ENCODE measurements around the gene VPS4A. TPM values are rescaled to one million over a fixed set of nuclear protein-coding genes. Genes with fewer than 3 reads are reported as not detected.

VPS4A gene
- total RNA-seq, 2 donors from 2014 or later, result 28.6 to 37.8 TPM

DNA sequence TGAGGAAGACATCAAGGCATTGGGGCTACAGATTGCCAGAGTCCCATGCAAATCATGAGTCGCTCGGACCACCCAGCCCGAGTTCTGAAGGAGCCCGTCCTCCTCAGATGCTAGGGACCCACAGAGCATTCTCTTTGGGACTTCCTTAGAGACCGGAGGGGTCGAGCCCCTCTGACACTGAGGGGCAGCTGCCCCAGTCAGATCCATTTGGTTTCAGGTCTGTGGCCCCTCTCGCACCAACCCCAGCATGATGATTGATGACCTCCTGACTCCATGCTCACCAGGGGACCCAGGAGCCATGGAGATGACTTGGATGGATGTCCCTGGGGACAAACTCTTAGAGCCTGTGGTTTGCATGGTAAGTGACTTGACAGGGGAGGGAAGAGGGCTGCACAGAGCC lies 11.2 kb downstream of the VPS4A start:
- H3K4me1 Mint-ChIP-seq, result peaks cover 5% of the 10 kb centered on the region
- TF ChIP-seq, protein P1, sequence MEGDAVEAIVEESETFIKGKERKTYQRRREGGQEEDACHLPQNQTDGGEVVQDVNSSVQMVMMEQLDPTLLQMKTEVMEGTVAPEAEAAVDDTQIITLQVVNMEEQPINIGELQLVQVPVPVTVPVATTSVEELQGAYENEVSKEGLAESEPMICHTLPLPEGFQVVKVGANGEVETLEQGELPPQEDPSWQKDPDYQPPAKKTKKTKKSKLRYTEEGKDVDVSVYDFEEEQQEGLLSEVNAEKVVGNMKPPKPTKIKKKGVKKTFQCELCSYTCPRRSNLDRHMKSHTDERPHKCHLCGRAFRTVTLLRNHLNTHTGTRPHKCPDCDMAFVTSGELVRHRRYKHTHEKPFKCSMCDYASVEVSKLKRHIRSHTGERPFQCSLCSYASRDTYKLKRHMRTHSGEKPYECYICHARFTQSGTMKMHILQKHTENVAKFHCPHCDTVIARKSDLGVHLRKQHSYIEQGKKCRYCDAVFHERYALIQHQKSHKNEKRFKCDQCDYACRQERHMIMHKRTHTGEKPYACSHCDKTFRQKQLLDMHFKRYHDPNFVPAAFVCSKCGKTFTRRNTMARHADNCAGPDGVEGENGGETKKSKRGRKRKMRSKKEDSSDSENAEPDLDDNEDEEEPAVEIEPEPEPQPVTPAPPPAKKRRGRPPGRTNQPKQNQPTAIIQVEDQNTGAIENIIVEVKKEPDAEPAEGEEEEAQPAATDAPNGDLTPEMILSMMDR (conservative IDR thresholded peaks at IDR 0.05), result no peak
- H3K4me3 ChIP-seq (ENCODE audit: low read length), result no peak overlapping the region
- H3K27me3 Mint-ChIP-seq (ENCODE audit: insufficient read depth), result no peaks in the 10 kb centered on the region
- peaks cover 81% of the 10 kb centered on the region for H3K36me3 Mint-ChIP-seq (ENCODE audit: low read depth)
- H3K4me1 ChIP-seq (ENCODE audit: control insufficient read depth, insufficient read depth, low read length), result no peaks in the 10 kb centered on the region
- 92 to 93% methylated on average over 7 of the region's 7 CpGs for WGBS, 2 experiments (ENCODE audit: insufficient coverage in 1 of 2, insufficient read length in 1 of 2)
- DNase-seq, result no peak
- H3K4me3 Mint-ChIP-seq, result no peak overlapping the region
- H3K27me3 ChIP-seq (ENCODE audit: control insufficient read depth, insufficient read depth, low read length, poor library complexity, severe bottlenecking), result no peaks in the 10 kb centered on the region
- H3K36me3 ChIP-seq (ENCODE audit: control insufficient read depth, insufficient read depth, low read length), result peaks cover 78% of the 10 kb centered on the region
- no peak overlapping the region for H3K27ac Mint-ChIP-seq
- H3K9me3 Mint-ChIP-seq, result no peaks in the 10 kb centered on the region
- no peak overlapping the region for H3K27ac ChIP-seq (ENCODE audit: low read depth, low read length)
- no peak overlapping the region for H3K9ac ChIP-seq (ENCODE audit: extremely low read depth, low read length, poor library complexity, severe bottlenecking)
- no peaks in the 10 kb centered on the region for H3K9me3 ChIP-seq (ENCODE audit: control insufficient read depth, low read length)

DNA sequence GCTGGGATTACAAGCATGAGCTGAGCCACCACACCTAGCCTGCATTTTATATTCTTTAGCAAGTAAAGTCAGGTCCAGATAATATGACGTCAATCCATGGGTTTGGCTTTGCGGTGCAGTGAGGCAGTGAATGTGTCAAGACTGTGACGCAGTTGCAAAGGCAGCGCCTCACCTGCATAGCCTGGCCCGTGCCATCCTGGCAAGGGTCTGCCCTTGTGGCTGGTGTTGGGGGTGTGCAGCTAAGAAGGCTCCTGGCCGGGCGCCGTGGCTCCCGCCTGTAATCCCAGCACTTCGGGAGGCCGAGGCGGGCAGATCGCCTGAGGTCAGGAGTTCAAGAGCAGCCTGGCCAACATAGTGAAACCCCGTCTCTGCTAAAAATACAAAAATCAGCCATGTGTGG lies 12.3 kb downstream of the VPS4A start:
- H3K27me3 ChIP-seq (ENCODE audit: control insufficient read depth, insufficient read depth, low read length, poor library complexity, severe bottlenecking), result no peaks in the 10 kb centered on the region
- 90 to 94% methylated on average over 5 to 14 of the region's 14 CpGs for WGBS, 2 experiments (ENCODE audit: insufficient coverage in 1 of 2, insufficient read length in 1 of 2)
- Mint-ChIP-seq H3K27ac (no peak overlapping the region), H3K4me3 (no peak overlapping the region), H3K36me3 (ENCODE audit: low read depth) (peaks cover 81% of the 10 kb centered on the region), H3K9me3 (no peaks in the 10 kb centered on the region), H3K4me1 (peaks cover 8% of the 10 kb centered on the region), H3K27me3 (ENCODE audit: insufficient read depth) (no peaks in the 10 kb centered on the region)
- H3K36me3 ChIP-seq (ENCODE audit: control insufficient read depth, insufficient read depth, low read length), result peaks cover 84% of the 10 kb centered on the region
- TF ChIP-seq, protein P1 (conservative IDR thresholded peaks at IDR 0.05), result no peak
- DNase-seq, result no peak
- no peak overlapping the region for H3K27ac ChIP-seq (ENCODE audit: low read depth, low read length)
- no peaks in the 10 kb centered on the region for H3K4me1 ChIP-seq (ENCODE audit: control insufficient read depth, insufficient read depth, low read length)
- H3K9me3 ChIP-seq (ENCODE audit: control insufficient read depth, low read length), result no peaks in the 10 kb centered on the region
- H3K9ac ChIP-seq (ENCODE audit: extremely low read depth, low read length, poor library complexity, severe bottlenecking), result no peak overlapping the region
- no peak overlapping the region for H3K4me3 ChIP-seq (ENCODE audit: low read length)

DNA sequence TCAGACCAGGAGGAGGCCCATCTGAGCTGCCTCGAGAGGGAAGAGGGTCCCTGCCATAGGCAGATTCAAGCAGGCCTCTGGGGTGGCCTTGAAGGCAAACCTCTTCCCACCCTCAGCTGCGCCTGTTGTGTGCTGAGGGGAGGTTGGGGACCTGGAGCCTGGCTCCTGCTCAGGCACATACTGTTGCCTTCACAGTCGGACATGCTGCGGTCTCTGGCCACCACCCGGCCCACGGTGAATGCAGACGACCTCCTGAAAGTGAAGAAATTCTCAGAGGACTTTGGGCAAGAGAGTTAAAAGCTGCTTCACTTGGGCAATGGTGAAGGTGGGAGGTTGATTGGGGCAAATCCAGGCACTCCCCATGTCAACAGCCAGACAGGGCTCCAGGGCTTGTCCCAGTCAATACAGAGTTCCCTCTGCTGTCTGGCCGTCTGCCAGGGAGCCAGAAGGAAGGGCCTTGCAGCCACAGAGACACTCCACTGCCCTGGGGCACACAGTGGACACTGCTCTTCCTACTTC lies 12.9 kb downstream of the VPS4A start:
- Histone ChIP-seq H3K27me3 (ENCODE audit: control insufficient read depth, insufficient read depth, low read length, poor library complexity, severe bottlenecking) (no peaks in the 10 kb centered on the region), H3K4me3 (ENCODE audit: low read length) (no peak overlapping the region), H3K36me3 (ENCODE audit: control insufficient read depth, insufficient read depth, low read length) (peaks cover 84% of the 10 kb centered on the region), H3K9me3 (ENCODE audit: control insufficient read depth, low read length) (no peaks in the 10 kb centered on the region), H3K4me1 (ENCODE audit: control insufficient read depth, insufficient read depth, low read length) (no peaks in the 10 kb centered on the region), H3K9ac (ENCODE audit: extremely low read depth, low read length, poor library complexity, severe bottlenecking) (no peak overlapping the region), H3K27ac (ENCODE audit: low read depth, low read length) (no peak overlapping the region)
- Mint-ChIP-seq H3K27ac (no peak overlapping the region), H3K9me3 (no peaks in the 10 kb centered on the region), H3K4me3 (no peak overlapping the region), H3K27me3 (ENCODE audit: insufficient read depth) (no peaks in the 10 kb centered on the region), H3K4me1 (peaks cover 14% of the 10 kb centered on the region), H3K36me3 (ENCODE audit: low read depth) (peaks cover 84% of the 10 kb centered on the region)
- DNase-seq, result no peak
- 90 to 96% methylated on average over 4 to 8 of the region's 8 CpGs for WGBS, 2 experiments (ENCODE audit: insufficient coverage in 1 of 2, insufficient read length in 1 of 2)
- TF ChIP-seq, protein P1 (conservative IDR thresholded peaks at IDR 0.05), result no peak

All from endodermal cell (in vitro differentiated cells).